GM18951 (cell line): ENCODE measurements around the gene IL13RA1.
"Not testable (repeated sequence)": the region's sequence is repeated elsewhere in the genome, so short reads cannot be mapped to it uniquely, and the experiment has no call there.

ENCODE experiments used
- POLR2A ChIP-seq: IDR thresholded peaks from 4 replicates; pipeline ENCODE4 v1.6.1; 2011; ENCODE audit warnings: mild to moderate bottlenecking; ENCODE audit not compliant: insufficient read length, insufficient read depth; ENCODE audit errors: extremely low read depth
- in situ Hi-C: fragments of 300-500 bp; cut with MboI; formaldehyde crosslinking; loops from one replicate; pipeline ENCODE4 v1.12.0; 2022; ENCODE audit warnings: low sequenced_read_pairs, mixed read lengths, inconsistent platforms; ENCODE audit not compliant: unreplicated experiment

IL13RA1 gene

DNA sequence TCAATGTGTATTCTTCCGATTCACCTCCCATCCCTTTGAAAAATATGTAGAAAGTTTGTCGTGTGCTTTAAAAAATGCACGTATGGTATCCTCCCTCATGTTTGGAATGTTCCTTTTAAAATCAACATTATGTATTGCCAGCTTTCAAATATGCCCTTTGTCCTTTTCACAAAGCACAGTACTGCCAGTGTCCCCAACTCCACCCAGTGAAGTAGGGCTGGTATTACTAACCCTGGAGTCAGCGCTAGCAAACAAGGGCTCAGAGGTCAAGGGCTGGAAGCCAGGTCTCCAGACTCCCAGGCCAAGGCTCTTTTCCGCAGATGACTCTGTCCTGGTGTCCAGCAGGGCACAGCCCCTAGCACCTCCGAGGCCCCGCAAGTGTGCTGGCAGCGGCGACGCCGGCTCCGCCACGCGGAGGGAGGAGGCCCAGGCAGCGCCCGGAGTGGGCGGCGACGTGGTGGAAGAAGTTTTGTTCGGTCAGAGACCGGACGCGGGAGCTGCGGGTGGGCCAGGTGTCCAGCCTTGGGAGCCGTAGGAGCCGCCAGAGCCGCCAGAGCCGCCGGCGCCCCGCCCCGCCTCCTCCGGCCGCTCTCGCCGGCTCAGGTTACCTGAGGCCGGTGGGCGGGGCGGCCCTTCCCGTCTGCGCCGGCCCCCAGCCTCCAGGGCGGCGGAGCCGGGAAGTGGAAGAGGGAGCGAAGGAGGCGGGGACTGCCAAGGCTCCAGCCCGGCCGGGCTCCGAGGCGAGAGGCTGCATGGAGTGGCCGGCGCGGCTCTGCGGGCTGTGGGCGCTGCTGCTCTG, at the start of gene IL13RA1:
IL13RA1 (plus strand) TSS at position 720 of the 799 bp plus-strand sequence; CDS start at position 753, 33 bp downstream.
- in situ Hi-C loops = no loop called here
- no peak for TF ChIP-seq POLR2A

GRCh38 chrX:118679290-118679689, 48.1 kb upstream of the IL13RA1 start:
- TF ChIP-seq POLR2A = no peak
- in situ Hi-C loops = no loop called here

- TF ChIP-seq POLR2A = no peak
- in situ Hi-C loops = no loop called here
Observed at GRCh38 chrX:118682258-118683014, 45.0 kb upstream of the IL13RA1 start.

GRCh38 chrX:118685393-118685792, 42.0 kb upstream of the IL13RA1 start:
- no peak for TF ChIP-seq POLR2A
- in situ Hi-C loops = no loop called here

- no peak for TF ChIP-seq POLR2A
- in situ Hi-C loops = no loop called here
Observed at GRCh38 chrX:118688935-118689334, 38.5 kb upstream of the IL13RA1 start.

DNA sequence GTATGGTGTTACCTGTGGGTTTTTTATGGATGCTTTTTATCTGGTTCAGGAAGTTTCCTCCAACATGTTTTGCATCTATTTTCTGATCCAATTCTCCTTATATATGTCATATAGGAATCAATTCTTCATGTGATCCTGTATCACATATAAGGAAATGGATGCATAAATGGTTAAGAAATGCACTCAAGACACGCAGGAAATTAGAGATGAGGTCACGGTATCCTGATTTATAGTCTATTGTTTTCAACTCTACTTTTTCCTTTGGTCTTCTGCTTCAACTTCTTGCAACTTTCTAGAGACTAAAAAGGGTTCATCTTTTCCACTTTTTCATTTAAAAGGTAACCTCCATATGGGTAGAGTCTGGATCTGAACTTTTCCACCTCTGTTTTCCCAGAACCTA, 33.6 kb upstream of the IL13RA1 start:
- in situ Hi-C loops = no loop called here
- TF ChIP-seq POLR2A = no peak

- no peak for TF ChIP-seq POLR2A
- in situ Hi-C loops = no loop called here
Observed at GRCh38 chrX:118694638-118695037, 32.8 kb upstream of the IL13RA1 start.

GRCh38 chrX:118698516-118699170, 28.8 kb upstream of the IL13RA1 start:
- in situ Hi-C loops = no loop called here
- no peak for TF ChIP-seq POLR2A

- no peak for TF ChIP-seq POLR2A
- in situ Hi-C loops = no loop called here
Observed at GRCh38 chrX:118702741-118703140, 24.7 kb upstream of the IL13RA1 start.

DNA sequence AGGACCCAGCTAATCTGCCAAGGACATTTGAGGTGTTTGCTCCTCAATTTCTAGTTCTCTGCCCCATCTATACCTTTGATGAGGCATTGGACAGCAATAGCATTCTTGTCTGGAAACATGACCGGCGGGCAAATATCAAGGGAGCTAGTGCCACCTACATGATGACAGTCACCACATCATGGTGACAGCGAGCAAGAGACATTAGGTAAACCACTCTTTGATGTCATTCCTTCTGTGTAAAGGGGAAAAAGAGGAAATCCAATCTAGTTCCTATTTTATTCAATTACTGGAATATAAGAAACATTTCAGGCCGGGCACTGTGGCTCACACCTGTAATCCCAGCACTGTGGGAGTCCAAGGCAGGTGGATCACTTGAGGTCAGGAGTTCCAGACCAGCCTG, 20.7 kb upstream of the IL13RA1 start:
- TF ChIP-seq POLR2A = no peak
- in situ Hi-C loops = no loop called here

GRCh38 chrX:118714521-118714920, 12.9 kb upstream of the IL13RA1 start:
- no peak for TF ChIP-seq POLR2A
- in situ Hi-C loops = no loop called here

GRCh38 chrX:118715917-118716316, 11.5 kb upstream of the IL13RA1 start:
- in situ Hi-C loops = not testable (repeated sequence)

- in situ Hi-C loops = not testable (repeated sequence)
Observed at GRCh38 chrX:118716833-118717232, 10.6 kb upstream of the IL13RA1 start.

- no peak for TF ChIP-seq POLR2A
- in situ Hi-C loops = no loop called here
Observed at GRCh38 chrX:118717678-118718391, 9.6 kb upstream of the IL13RA1 start.
